Suprapubic skin (tissue), 4 donors: ENCODE data around the gene BRMS1L. TPM values are rescaled to one million over a fixed set of nuclear protein-coding genes. Genes with fewer than 3 reads are reported as not detected.
A peak's percentile ranks its signal among the peaks of the same experiment; 100 is the strongest.

Experiments
- DNase-seq, 2 donors: peaks; one replicate each; pipeline ENCODE4 v3.0.0-alpha.2; 2019; ENCODE audit warnings: low spot score in 2 of 2
- H3K27ac ChIP-seq: fragments of 200-600 bp; sonication (generic); one replicate; pipeline ENCODE4 v1.5.1; 2019
- H3K27me3 ChIP-seq: fragments of 200-600 bp; sonication (generic); one replicate; pipeline ENCODE4 v1.5.1; 2019
- H3K36me3 ChIP-seq: fragments of 200-600 bp; sonication (generic); one replicate; pipeline ENCODE4 v1.5.1; 2019
- H3K4me1 ChIP-seq: fragments of 200-600 bp; sonication (generic); one replicate; pipeline ENCODE4 v1.5.1; 2019
- H3K4me3 ChIP-seq: fragments of 200-600 bp; sonication (generic); one replicate; pipeline ENCODE4 v1.5.1; 2019; ENCODE audit warnings: mild to moderate bottlenecking
- H3K9me3 ChIP-seq: fragments of 200-600 bp; sonication (generic); one replicate; pipeline ENCODE4 v1.5.1; 2019
- EP300 ChIP-seq: sonication (generic); formaldehyde crosslinking; IDR thresholded peaks from one replicate; pipeline ENCODE4 v1.6.1; 2017; ENCODE audit warnings: antibody characterized with exemption
- POLR2A ChIP-seq, 2 donors: fragments of 450-650 bp; IDR thresholded peaks; one replicate each; pipeline ENCODE4 v1.6.1; 2017; ENCODE audit warnings: antibody characterized with exemption in 2 of 2, mild to moderate bottlenecking in 2 of 2, moderate library complexity in 2 of 2
- POLR2AphosphoS5 ChIP-seq, 3 donors: sonication (generic); formaldehyde crosslinking; IDR thresholded peaks; one replicate each; pipeline ENCODE4 v1.6.1; 2017; ENCODE audit warnings: antibody characterized with exemption in 3 of 3
- WGBS: methylation state at CpG from one replicate; pipeline ENCODE4 v1.1.5; 2018; 5-methylcytosine and 5-hydroxymethylcytosine counted together
- total RNA-seq, 4 donors: library from RNA; depleted of rRNA; stranded (reverse); fragments of >200 nt; gene quantifications; one replicate each; pipeline ENCODE4 v1.1.0, GENCODE V29; 2016
- TF ChIP-seq, protein P1 (sequence below), 2 donors: fragments of 200-600 bp in 1 of 2; fragments of 450-650 bp in 1 of 2; sonication (generic) in 1 of 2; IDR thresholded peaks; one replicate each; pipeline ENCODE4 v1.5.1; 2016 to 2019; ENCODE audit warnings: antibody characterized with exemption in 2 of 2, mild to moderate bottlenecking in 1 of 2, moderate library complexity in 1 of 2

Gene BRMS1L
- total RNA-seq, 4 donors from 2014 or later, result 3.5 to 6.6 (median 5.7) TPM

DNA sequence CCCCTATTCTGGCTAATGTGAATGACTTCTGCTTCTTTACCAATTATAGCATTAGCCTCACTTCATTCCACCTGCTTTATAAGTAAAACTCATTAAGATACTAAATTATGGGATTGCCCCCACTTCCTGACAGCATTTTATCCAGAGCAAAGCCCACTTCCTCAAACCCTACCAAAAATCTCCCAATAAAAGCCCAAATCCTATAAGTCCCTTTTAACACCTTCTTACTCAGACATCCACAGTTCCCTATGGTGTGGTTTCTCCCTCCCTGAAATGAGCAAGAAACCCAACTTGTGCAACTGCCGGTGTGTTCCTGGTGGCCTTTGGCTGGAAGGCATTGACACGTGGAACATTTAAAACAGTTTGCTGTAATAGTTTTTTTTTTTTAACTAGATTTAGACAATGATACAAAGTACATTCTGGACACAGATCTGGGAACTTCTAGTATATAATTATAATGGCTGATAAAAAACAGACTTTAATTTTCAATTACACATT is 53.1 kb downstream of the BRMS1L start:
- Histone ChIP-seq H3K27me3 (no peaks in the 10 kb centered on the region), H3K4me3 (no peak overlapping the region), H3K27ac (no peak overlapping the region), H3K36me3 (peaks cover 3% of the 10 kb centered on the region), H3K4me1 (peaks cover 6% of the 10 kb centered on the region), H3K9me3 (no peaks in the 10 kb centered on the region)
- 36% methylated on average over 2 of the region's 2 CpGs for WGBS
- no peak for DNase-seq
- no peak for TF ChIP-seq POLR2A (IDR thresholded peaks at IDR 0.05)
- TF ChIP-seq, protein P1, sequence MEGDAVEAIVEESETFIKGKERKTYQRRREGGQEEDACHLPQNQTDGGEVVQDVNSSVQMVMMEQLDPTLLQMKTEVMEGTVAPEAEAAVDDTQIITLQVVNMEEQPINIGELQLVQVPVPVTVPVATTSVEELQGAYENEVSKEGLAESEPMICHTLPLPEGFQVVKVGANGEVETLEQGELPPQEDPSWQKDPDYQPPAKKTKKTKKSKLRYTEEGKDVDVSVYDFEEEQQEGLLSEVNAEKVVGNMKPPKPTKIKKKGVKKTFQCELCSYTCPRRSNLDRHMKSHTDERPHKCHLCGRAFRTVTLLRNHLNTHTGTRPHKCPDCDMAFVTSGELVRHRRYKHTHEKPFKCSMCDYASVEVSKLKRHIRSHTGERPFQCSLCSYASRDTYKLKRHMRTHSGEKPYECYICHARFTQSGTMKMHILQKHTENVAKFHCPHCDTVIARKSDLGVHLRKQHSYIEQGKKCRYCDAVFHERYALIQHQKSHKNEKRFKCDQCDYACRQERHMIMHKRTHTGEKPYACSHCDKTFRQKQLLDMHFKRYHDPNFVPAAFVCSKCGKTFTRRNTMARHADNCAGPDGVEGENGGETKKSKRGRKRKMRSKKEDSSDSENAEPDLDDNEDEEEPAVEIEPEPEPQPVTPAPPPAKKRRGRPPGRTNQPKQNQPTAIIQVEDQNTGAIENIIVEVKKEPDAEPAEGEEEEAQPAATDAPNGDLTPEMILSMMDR (IDR thresholded peaks at IDR 0.05), result no peak
- no peak for TF ChIP-seq EP300
- no peak for TF ChIP-seq POLR2AphosphoS5 (IDR thresholded peaks at IDR 0.05)

- no peak overlapping the region for H3K27ac ChIP-seq
- TF ChIP-seq POLR2AphosphoS5 (IDR thresholded peaks at IDR 0.05) (no peak), EP300 (no peak), POLR2A (IDR thresholded peaks at IDR 0.05) (no peak)
- TF ChIP-seq, protein P1 (IDR thresholded peaks at IDR 0.05), result no peak
- peaks cover 3% of the 10 kb centered on the region for H3K36me3 ChIP-seq
- no peaks in the 10 kb centered on the region for H3K27me3 ChIP-seq
- no peak for DNase-seq
- peaks cover 6% of the 10 kb centered on the region for H3K4me1 ChIP-seq
- WGBS, result 82% methylated on average over 1 of the region's 1 CpG
- no peaks in the 10 kb centered on the region for H3K9me3 ChIP-seq
- H3K4me3 ChIP-seq, result no peak overlapping the region
Measured at GRCh38 chr14:35879654-35880249, 53.6 kb downstream of the BRMS1L start.

DNA sequence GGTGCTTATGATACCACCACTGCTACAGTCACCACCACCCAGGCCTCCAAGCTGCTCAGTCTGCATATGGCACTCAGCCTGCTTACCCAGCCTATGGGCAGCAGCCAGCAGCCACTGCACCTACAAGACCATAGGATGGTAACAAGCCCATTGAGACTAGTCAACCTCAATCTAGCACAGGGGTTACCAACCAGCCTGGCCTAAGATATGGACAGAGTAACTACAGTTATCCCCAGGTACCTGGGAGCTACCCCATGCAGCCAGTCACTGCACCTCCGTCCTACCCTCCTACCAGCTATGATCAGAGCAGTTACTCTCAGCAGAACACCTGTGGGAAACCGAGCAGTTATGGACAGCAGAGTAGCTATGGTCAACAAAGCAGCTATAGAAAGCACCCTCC is 55.1 kb downstream of the BRMS1L start:
- no peaks in the 10 kb centered on the region for H3K9me3 ChIP-seq
- no peak for TF ChIP-seq EP300
- TF ChIP-seq POLR2AphosphoS5 (IDR thresholded peaks at IDR 0.05), result no peak
- TF ChIP-seq, protein P1 (IDR thresholded peaks at IDR 0.05), result no peak
- no peak for TF ChIP-seq POLR2A (IDR thresholded peaks at IDR 0.05)
- no peaks in the 10 kb centered on the region for H3K27me3 ChIP-seq
- WGBS, result 100% methylated on average over 2 of the region's 2 CpGs
- H3K4me1 ChIP-seq, result peaks cover 6% of the 10 kb centered on the region
- no peaks in the 10 kb centered on the region for H3K36me3 ChIP-seq
- H3K4me3 ChIP-seq, result no peak overlapping the region
- no peak overlapping the region for H3K27ac ChIP-seq
- DNase-seq, result no peak

DNA sequence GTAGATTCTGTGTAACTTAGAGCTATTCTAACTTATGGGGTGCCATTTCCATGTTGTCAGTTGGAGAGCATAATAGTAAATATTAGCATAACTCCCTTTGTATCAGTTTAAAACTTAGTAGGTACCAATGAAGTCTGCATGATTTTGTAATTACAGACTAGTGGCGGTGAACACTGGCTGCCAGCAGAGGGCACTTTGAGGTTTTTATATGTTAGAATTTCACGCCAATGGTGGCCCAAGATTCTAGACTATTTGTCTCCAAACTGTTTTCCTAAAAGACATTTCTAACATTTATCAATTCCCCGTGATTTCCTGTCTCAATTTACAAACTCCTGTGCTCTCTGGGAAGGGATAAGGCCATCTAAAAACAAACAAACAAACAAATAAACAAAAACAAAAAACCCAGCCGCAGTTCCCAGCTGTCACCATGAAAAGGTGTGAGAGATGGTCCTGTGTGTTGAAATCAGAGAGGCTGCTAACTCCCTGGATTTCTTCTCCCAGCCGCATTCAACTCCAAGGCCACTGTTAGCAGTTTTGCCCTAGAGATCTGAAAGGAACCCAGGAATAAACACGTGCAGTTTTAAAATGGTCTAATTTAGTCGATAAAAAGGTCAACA is 57.6 kb downstream of the BRMS1L start:
- H3K36me3 ChIP-seq, result no peaks in the 10 kb centered on the region

GRCh38 chr14:35890308-35890707 is 64.2 kb downstream of the BRMS1L start:
- TF ChIP-seq EP300, result no peak
- TF ChIP-seq POLR2AphosphoS5 (IDR thresholded peaks at IDR 0.05), result no peak
- no peak for TF ChIP-seq POLR2A (IDR thresholded peaks at IDR 0.05)
- TF ChIP-seq, protein P1 (IDR thresholded peaks at IDR 0.05), result no peak
- Histone ChIP-seq H3K4me1 (no peaks in the 10 kb centered on the region), H3K27ac (no peak overlapping the region), H3K36me3 (no peaks in the 10 kb centered on the region), H3K4me3 (no peak overlapping the region), H3K27me3 (no peaks in the 10 kb centered on the region), H3K9me3 (peaks cover 7% of the 10 kb centered on the region)
- DNase-seq, result no peak

More for the DNA sequence above, 57.6 kb downstream of the BRMS1L start:
- Histone ChIP-seq H3K4me3 (no peak overlapping the region), H3K9me3 (no peaks in the 10 kb centered on the region), H3K27ac (no peak overlapping the region), H3K27me3 (no peaks in the 10 kb centered on the region), H3K4me1 (peaks cover 6% of the 10 kb centered on the region)
- DNase-seq, result no peak
- 51% methylated on average over 7 of the region's 7 CpGs for WGBS
- TF ChIP-seq POLR2AphosphoS5 (IDR thresholded peaks at IDR 0.05) (no peak), EP300 (no peak), POLR2A (IDR thresholded peaks at IDR 0.05) (no peak)
- TF ChIP-seq, protein P1 (IDR thresholded peaks at IDR 0.05), result peak; percentile 22 to 47
